T-helper 17 cell (primary cell): ENCODE data around the gene ASB16. TPM values are rescaled to one million over a fixed set of nuclear protein-coding genes. Genes with fewer than 3 reads are reported as not detected.

Experiments used
- ATAC-seq: fragments of 150-1000 bp; cut with Tn5 transposase; 2 replicates; pipeline ENCODE4 v1.10.0; 2021; ENCODE audit warnings: mild to moderate bottlenecking, moderate library complexity
- DNase-seq, 3 donors: peaks; one replicate each; pipeline versions ENCODE4 v3.0.0 to v3.0.0-alpha.2; 2020 to 2021
- H3K9me3 ChIP-seq: one replicate; pipeline ENCODE4 v1.7.0; 2013; ENCODE audit warnings: low read length, mild to moderate bottlenecking; ENCODE audit not compliant: control insufficient read depth, poor library complexity, severe bottlenecking
- H3K27ac Mint-ChIP-seq: one replicate; pipeline ENCODE4 v1.8.0; 2022; ENCODE audit warnings: mild to moderate bottlenecking, moderate library complexity, mixed read lengths
- H3K27me3 Mint-ChIP-seq: one replicate; pipeline ENCODE4 v1.8.0; 2022; ENCODE audit warnings: mixed read lengths
- H3K36me3 Mint-ChIP-seq: one replicate; pipeline ENCODE4 v1.8.0; 2022; ENCODE audit warnings: low read depth, mixed read lengths
- H3K4me1 Mint-ChIP-seq: one replicate; pipeline ENCODE4 v1.8.0; 2022; ENCODE audit warnings: mild to moderate bottlenecking, mixed read lengths
- H3K4me3 Mint-ChIP-seq: one replicate; pipeline ENCODE4 v1.8.0; 2022; ENCODE audit warnings: mild to moderate bottlenecking, moderate library complexity, mixed read lengths
- total RNA-seq, 4 donors: library from RNA in 2 of 4; stranded (reverse) in 2 of 4; gene quantifications; one replicate each; pipeline ENCODE4 v1.2.3 and lab custom pipeline; 2022 to 2026

The ASB16 gene
- total RNA-seq, 2 donors from 2014 or later, result not detected

GRCh38 chr17:44202756-44203155 is 32.3 kb downstream of the ASB16 start:
- Mint-ChIP-seq H3K36me3 (peaks cover 2% of the 10 kb centered on the region), H3K27ac (peak overlapping the region; percentile 89), H3K4me3 (peak overlapping the region; percentile 55), H3K4me1 (peaks cover 40% of the 10 kb centered on the region), H3K27me3 (no peaks in the 10 kb centered on the region)
- no peak for DNase-seq
- no peaks in the 10 kb centered on the region for H3K9me3 ChIP-seq
- no peak for ATAC-seq

GRCh38 chr17:44203731-44204440 is 33.4 kb downstream of the ASB16 start:
- no peak for DNase-seq
- H3K27me3 Mint-ChIP-seq, result no peaks in the 10 kb centered on the region
- no peak for ATAC-seq

GRCh38 chr17:44204441-44204882 is 34.0 kb downstream of the ASB16 start:
- H3K27ac Mint-ChIP-seq, result no peak overlapping the region
- peaks cover 2% of the 10 kb centered on the region for H3K36me3 Mint-ChIP-seq
- ATAC-seq (no peak), DNase-seq (no peak)
- H3K9me3 ChIP-seq, result no peaks in the 10 kb centered on the region
- peaks cover 38% of the 10 kb centered on the region for H3K4me1 Mint-ChIP-seq
- no peak overlapping the region for H3K4me3 Mint-ChIP-seq
- H3K27me3 Mint-ChIP-seq, result no peaks in the 10 kb centered on the region

More at GRCh38 chr17:44203731-44204440, 33.4 kb downstream of the ASB16 start:
- Mint-ChIP-seq H3K27ac (peak overlapping the region; percentile 89), H3K4me1 (peaks cover 38% of the 10 kb centered on the region), H3K4me3 (peak overlapping the region; percentile 34), H3K36me3 (peaks cover 2% of the 10 kb centered on the region)
- no peaks in the 10 kb centered on the region for H3K9me3 ChIP-seq

GRCh38 chr17:44205962-44206824 is 35.7 kb downstream of the ASB16 start:
- H3K9me3 ChIP-seq, result no peaks in the 10 kb centered on the region
- no peak for ATAC-seq
- Mint-ChIP-seq H3K36me3 (peaks cover 2% of the 10 kb centered on the region), H3K4me1 (peaks cover 36% of the 10 kb centered on the region), H3K27me3 (no peaks in the 10 kb centered on the region), H3K4me3 (no peak overlapping the region), H3K27ac (peak overlapping the region; percentile 34)
- DNase-seq, result no peak

- H3K27me3 Mint-ChIP-seq, result no peaks in the 10 kb centered on the region
- no peak for ATAC-seq
- peaks cover 2% of the 10 kb centered on the region for H3K36me3 Mint-ChIP-seq
- peaks cover 35% of the 10 kb centered on the region for H3K4me1 Mint-ChIP-seq
- no peak overlapping the region for H3K4me3 Mint-ChIP-seq
- no peaks in the 10 kb centered on the region for H3K9me3 ChIP-seq
- no peak for DNase-seq
- H3K27ac Mint-ChIP-seq, result peak overlapping the region; percentile 34
These were observed 36.3 kb downstream of the ASB16 start for GRCh38 chr17:44206825-44207155.

- H3K27ac Mint-ChIP-seq, result no peak overlapping the region
- H3K36me3 Mint-ChIP-seq, result peaks cover 2% of the 10 kb centered on the region
- H3K9me3 ChIP-seq, result no peaks in the 10 kb centered on the region
- peak overlapping the region; percentile 60 for H3K4me3 Mint-ChIP-seq
- DNase-seq (no peak), ATAC-seq (no peak)
- peaks cover 34% of the 10 kb centered on the region for H3K4me1 Mint-ChIP-seq
- H3K27me3 Mint-ChIP-seq, result no peaks in the 10 kb centered on the region
These were observed 36.8 kb downstream of the ASB16 start for GRCh38 chr17:44207319-44207718.

- ATAC-seq (no peak), DNase-seq (no peak)
- Mint-ChIP-seq H3K27me3 (no peaks in the 10 kb centered on the region), H3K36me3 (peaks cover 2% of the 10 kb centered on the region), H3K4me3 (no peak overlapping the region), H3K4me1 (peaks cover 32% of the 10 kb centered on the region), H3K27ac (peak overlapping the region; percentile 83)
- no peaks in the 10 kb centered on the region for H3K9me3 ChIP-seq
These were observed 37.2 kb downstream of the ASB16 start for GRCh38 chr17:44207743-44208142.

- Mint-ChIP-seq H3K4me1 (peaks cover 35% of the 10 kb centered on the region), H3K27me3 (no peaks in the 10 kb centered on the region), H3K36me3 (peaks cover 11% of the 10 kb centered on the region), H3K27ac (peak overlapping the region; percentile 89), H3K4me3 (peak overlapping the region; percentile 67)
- ATAC-seq, result peak; percentile 39
- no peaks in the 10 kb centered on the region for H3K9me3 ChIP-seq
- DNase-seq, result no peak
These were observed 39.4 kb downstream of the ASB16 start for GRCh38 chr17:44209786-44210341.

GRCh38 chr17:44210342-44211192 is 40.1 kb downstream of the ASB16 start:
- Mint-ChIP-seq H3K27me3 (no peaks in the 10 kb centered on the region), H3K4me3 (peak overlapping the region; percentile 67), H3K27ac (peak overlapping the region; percentile 89), H3K4me1 (peaks cover 43% of the 10 kb centered on the region), H3K36me3 (peaks cover 11% of the 10 kb centered on the region)
- peak; percentile 99 for ATAC-seq
- DNase-seq, result peak; percentile 86 to 93 (median 93)
- H3K9me3 ChIP-seq, result no peaks in the 10 kb centered on the region

- Mint-ChIP-seq H3K36me3 (peaks cover 14% of the 10 kb centered on the region), H3K27ac (no peak overlapping the region), H3K4me3 (peak overlapping the region; percentile 5), H3K4me1 (peaks cover 48% of the 10 kb centered on the region), H3K27me3 (no peaks in the 10 kb centered on the region)
- ATAC-seq (no peak), DNase-seq (no peak)
- H3K9me3 ChIP-seq, result no peaks in the 10 kb centered on the region
These were observed 41.1 kb downstream of the ASB16 start for GRCh38 chr17:44211281-44212265.

GRCh38 chr17:44212507-44213402 is 42.3 kb downstream of the ASB16 start:
- no peak for DNase-seq
- Mint-ChIP-seq H3K36me3 (peaks cover 15% of the 10 kb centered on the region), H3K27me3 (no peaks in the 10 kb centered on the region), H3K4me3 (no peak overlapping the region), H3K4me1 (peaks cover 58% of the 10 kb centered on the region), H3K27ac (peak overlapping the region; percentile 91)
- no peak for ATAC-seq
- no peaks in the 10 kb centered on the region for H3K9me3 ChIP-seq
